ENCODE data around the gene SMPDL3A. TPM values are rescaled to one million over a fixed set of nuclear protein-coding genes. Genes with fewer than 3 reads are reported as not detected.

SMPDL3A gene
- total RNA-seq, 2 experiments from 2014 or later = 0.30 TPM; not detected in 1

DNA sequence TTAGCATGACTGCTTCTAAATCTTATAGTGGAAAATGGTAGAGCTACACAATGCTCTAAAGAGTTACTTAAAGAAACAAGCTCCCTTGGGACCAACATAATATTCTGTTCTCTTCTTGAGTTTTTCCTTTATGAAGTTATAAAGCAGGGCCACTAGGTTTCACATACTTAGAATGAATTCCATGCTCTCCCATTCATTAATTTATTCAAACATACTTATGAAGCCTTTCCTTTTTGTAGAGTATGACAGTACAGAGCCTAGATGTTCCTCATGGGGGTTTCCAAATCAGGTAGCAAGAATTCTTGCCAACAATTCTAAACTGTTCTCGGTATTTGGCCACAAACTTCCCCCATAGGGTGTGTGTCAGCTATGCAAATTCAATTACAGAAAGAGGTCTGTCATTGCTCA lies 30.1 kb upstream of the SMPDL3A start:
- H3K4me1 Mint-ChIP-seq = peaks cover 14% of the 10 kb centered on the region
- H3K9me3 Mint-ChIP-seq = peaks cover 2% of the 10 kb centered on the region
- no peak for DNase-seq
- no peak overlapping the region for H3K27ac Mint-ChIP-seq
- H3K27me3 Mint-ChIP-seq = peaks cover 4% of the 10 kb centered on the region
- H3K4me3 Mint-ChIP-seq = no peak overlapping the region
- no peaks in the 10 kb centered on the region for H3K36me3 Mint-ChIP-seq

DNA sequence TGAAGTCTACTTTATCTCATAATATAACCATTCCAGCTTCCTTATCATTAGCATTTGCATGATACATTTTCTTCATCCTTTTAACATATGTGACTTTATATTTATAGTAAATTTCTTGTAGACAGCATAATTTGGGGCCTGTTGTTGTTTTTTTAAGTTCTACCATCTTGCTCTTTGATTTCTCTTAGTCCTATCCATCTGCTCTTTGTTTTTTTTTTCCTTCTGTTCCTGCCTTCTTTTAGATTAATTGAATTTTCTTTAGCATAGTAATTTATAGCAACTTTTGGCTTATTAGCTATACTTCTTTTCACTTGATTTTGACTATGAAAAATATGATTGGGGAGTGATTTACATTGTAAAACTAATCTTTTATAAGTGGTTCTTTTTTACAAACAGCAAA lies 28.7 kb upstream of the SMPDL3A start:
- Mint-ChIP-seq H3K4me3 (no peak overlapping the region), H3K27me3 (peaks cover 4% of the 10 kb centered on the region), H3K4me1 (peaks cover 5% of the 10 kb centered on the region), H3K9me3 (peaks cover 3% of the 10 kb centered on the region), H3K36me3 (no peaks in the 10 kb centered on the region), H3K27ac (no peak overlapping the region)
- DNase-seq = no peak

DNA sequence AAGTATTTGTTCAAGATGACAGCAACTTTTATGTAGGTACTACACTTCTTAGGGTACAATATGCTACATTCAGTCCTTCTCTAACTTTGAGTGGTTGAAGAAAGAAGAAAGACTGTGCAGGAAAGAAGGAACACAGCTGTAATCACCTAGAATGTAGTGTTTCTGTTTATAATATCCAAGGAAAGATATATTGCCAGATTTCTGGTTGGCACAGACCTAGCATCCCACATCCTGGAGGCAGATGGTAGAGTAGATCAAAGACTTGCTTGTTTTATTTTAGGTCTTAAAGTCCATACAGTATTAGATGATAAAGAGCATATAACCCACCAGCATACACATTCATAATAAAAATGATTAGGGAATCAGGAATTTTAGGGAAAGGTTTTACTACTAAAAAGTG lies 22.8 kb upstream of the SMPDL3A start:
- H3K27me3 Mint-ChIP-seq = peaks cover 19% of the 10 kb centered on the region
- no peak overlapping the region for H3K27ac Mint-ChIP-seq
- no peaks in the 10 kb centered on the region for H3K4me1 Mint-ChIP-seq
- no peak for DNase-seq
- no peak overlapping the region for H3K4me3 Mint-ChIP-seq
- H3K36me3 Mint-ChIP-seq = no peaks in the 10 kb centered on the region
- H3K9me3 Mint-ChIP-seq = peaks cover 3% of the 10 kb centered on the region

DNA sequence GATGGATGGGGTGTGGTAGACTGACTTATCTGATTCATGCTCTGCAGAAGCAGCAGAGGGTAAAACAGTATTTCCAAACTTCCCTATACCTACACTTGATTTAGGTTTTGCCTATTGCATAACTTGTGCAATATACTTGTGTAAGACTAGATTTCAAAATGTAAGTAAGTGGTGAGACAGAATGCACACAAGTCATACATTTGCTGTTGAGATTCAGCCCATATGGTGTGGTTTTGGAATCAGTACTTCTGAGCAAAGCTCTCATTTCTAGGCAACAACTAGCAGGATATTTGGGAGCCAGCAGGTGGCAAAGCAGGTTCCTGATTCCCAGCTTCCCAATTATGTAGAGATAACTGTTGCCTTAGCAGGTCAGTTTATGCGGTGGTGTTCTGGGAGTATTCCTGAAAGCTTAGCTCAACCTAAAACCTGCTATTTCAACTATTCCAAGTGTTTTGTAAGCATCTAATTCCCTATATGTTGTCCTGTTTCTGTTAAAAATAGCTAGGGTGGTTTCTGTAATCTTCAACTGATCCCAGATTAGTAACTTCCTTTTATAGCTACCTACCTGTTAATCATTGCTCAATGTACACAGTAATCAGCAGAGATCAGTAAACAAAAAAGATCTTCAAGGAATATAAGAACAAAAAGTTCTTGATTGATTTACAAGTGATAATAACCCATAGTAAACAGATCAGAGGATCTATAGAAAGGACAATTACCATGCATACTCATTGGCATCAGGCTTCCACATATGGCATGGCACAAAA lies 18.0 kb upstream of the SMPDL3A start:
- Mint-ChIP-seq H3K9me3 (peaks cover 3% of the 10 kb centered on the region), H3K27ac (no peak overlapping the region), H3K27me3 (peaks cover 44% of the 10 kb centered on the region), H3K36me3 (no peaks in the 10 kb centered on the region), H3K4me1 (no peaks in the 10 kb centered on the region), H3K4me3 (no peak overlapping the region)
- no peak for DNase-seq

DNA sequence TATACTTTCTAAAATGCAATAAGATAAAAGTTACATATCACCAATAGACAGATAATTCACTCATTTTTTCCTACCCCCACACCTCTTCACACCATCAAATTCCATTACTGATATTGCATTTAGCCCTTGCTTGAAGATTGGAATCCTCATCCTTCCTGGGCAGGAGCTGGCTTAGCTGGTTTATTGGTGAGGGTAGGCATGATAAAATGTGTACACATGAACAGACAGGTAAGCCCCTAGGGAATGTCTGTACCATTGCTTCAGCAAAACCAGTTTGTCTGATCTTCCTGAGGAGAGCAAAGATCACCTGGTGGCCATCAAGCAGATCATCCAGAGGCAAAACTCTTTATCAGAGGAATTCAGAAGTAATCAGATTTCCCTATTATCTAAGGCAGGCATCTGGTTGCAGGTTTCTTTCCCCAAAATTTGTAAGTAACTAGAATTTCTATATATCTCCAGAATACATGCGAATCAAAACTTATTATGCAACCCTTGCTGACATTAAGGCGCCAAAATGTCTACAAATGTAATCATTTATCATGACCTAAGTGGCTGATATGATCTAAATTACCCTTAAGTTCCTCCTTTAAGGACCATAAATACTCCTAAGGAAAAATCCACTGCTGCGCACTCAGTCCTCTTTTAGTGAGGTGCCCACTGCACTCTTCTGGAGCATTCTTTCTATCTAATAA lies 16.2 kb upstream of the SMPDL3A start:
- H3K4me3 Mint-ChIP-seq = no peak overlapping the region
- no peaks in the 10 kb centered on the region for H3K4me1 Mint-ChIP-seq
- DNase-seq = no peak
- no peaks in the 10 kb centered on the region for H3K36me3 Mint-ChIP-seq
- H3K9me3 Mint-ChIP-seq = peaks cover 3% of the 10 kb centered on the region
- peaks cover 44% of the 10 kb centered on the region for H3K27me3 Mint-ChIP-seq
- no peak overlapping the region for H3K27ac Mint-ChIP-seq

DNA sequence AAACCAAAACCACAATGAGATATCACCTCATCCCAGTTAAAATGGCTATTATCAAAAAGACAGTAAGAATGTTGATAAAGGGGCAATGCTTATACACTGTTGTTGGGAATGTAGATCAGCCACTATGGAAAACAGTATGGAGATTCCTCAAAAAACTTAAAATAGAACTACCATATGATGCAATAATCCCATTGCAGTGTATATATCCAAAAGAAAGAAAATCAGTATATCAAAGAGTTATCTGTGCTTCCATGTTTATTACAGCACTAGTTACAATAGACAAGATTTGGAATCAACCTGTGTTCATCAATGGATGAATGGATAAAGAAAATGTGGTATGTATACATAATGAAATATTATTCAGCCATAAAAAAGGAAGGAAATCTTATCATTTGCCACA lies 13.1 kb upstream of the SMPDL3A start:
- Mint-ChIP-seq H3K27ac (no peak overlapping the region), H3K4me1 (no peaks in the 10 kb centered on the region), H3K9me3 (peaks cover 3% of the 10 kb centered on the region), H3K27me3 (peaks cover 39% of the 10 kb centered on the region), H3K36me3 (no peaks in the 10 kb centered on the region), H3K4me3 (no peak overlapping the region)
- no peak for DNase-seq

DNA sequence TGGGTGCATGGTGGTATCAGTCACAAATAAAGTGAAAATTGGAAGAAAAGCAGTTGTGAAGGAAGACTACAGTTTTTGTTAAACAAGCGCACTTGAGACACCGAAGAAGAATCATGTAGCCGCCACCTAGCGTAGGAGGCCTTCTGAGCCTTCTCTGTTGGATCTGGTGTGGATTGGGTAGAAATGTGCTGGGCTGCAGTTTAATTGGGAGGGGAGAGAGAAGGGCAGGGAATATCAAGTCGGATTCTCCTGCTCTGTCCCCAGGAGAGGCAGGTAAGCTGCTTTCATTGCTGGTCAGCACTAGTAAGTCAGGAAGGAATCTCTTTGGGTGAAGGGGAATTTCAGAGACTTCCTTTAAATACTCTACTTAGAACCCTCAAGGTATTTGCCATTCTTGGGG lies 10.8 kb upstream of the SMPDL3A start:
- Mint-ChIP-seq H3K4me1 (no peaks in the 10 kb centered on the region), H3K9me3 (peaks cover 3% of the 10 kb centered on the region), H3K36me3 (no peaks in the 10 kb centered on the region), H3K4me3 (no peak overlapping the region), H3K27me3 (peaks cover 23% of the 10 kb centered on the region), H3K27ac (no peak overlapping the region)
- DNase-seq = no peak

DNA sequence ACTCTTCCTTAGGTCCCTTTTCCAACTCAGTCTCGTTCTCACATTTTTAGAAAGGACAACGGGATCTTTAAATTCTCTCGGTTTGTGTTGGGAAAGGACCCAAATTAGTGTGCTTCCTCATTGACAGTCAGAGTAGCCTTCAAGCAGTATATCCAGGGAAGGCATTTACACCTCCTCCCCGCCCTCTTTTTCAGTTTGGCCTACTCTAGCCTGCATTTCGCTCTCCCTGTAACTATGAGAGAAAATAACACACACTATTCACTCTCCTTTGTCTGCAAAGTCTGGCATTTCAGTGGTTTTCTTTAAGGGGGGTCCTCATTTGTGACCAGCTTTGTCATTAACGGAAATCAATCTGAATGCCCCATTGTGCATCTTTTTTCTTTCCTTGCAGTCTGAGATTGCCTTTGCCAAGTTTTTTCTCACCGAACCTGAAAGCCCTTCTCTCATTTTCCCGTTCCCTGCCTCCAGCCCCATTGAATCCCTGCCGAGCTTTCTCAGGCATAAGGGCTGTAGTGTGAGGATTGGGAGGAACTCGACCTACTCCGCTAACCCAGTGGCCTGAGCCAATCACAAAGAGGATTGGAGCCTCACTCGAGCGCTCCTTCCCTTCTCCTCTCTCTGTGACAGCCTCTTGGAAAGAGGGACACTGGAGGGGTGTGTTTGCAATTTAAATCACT lies 9.9 kb upstream of the SMPDL3A start:
- no peaks in the 10 kb centered on the region for H3K36me3 Mint-ChIP-seq
- no peak overlapping the region for H3K27ac Mint-ChIP-seq
- H3K4me1 Mint-ChIP-seq = no peaks in the 10 kb centered on the region
- no peak for DNase-seq
- H3K9me3 Mint-ChIP-seq = peaks cover 3% of the 10 kb centered on the region
- H3K4me3 Mint-ChIP-seq = no peak overlapping the region
- H3K27me3 Mint-ChIP-seq = peaks cover 28% of the 10 kb centered on the region

DNA sequence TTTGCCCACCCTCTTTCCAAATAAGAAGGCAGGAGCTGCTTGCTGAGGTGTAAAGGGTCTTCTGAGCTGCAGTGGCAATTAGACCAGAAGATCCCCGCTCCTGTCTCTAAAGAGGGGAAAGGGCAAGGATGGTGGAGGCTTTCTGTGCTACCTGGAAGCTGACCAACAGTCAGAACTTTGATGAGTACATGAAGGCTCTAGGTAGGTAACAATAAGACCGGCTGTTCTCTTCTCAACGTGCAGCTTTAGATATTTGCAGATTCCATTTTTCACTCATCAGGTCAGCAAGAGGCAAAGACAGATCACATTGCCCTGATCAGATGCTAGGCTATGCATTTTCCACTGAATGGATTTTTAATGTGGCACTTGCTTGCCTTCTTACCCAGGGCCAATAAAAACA lies 9.4 kb upstream of the SMPDL3A start, which contains the start of gene FABP7:
Gene FABP7, plus strand, starts transcription at position 50 of the 400 bp plus-strand sequence. Its CDS starts 79 bp downstream, at position 129.
- Mint-ChIP-seq H3K9me3 (peaks cover 3% of the 10 kb centered on the region), H3K27ac (no peak within 1 kb of the TSS), H3K27me3 (peaks cover 29% of the 10 kb centered on the region), H3K4me1 (no peaks in the 10 kb centered on the region), H3K4me3 (no peak within 1 kb of the TSS), H3K36me3 (no peaks in the 10 kb centered on the region)
- no peak for DNase-seq

DNA sequence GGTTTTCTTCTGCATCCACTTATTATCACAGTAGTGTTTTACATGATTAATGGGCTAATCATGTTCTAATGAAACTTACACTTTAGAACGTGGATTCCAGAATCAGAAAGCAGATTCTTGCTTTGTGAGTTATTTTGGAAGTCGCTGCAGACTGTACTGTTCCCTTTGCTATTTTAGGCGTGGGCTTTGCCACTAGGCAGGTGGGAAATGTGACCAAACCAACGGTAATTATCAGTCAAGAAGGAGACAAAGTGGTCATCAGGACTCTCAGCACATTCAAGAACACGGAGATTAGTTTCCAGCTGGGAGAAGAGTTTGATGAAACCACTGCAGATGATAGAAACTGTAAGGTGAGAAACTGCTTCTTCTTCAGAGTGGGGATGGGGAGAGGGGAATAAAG lies 8.9 kb upstream of the SMPDL3A start:
- Mint-ChIP-seq H3K4me3 (no peak overlapping the region), H3K27ac (no peak overlapping the region), H3K27me3 (peaks cover 33% of the 10 kb centered on the region), H3K9me3 (peaks cover 3% of the 10 kb centered on the region), H3K4me1 (no peaks in the 10 kb centered on the region), H3K36me3 (no peaks in the 10 kb centered on the region)
- no peak for DNase-seq

DNA sequence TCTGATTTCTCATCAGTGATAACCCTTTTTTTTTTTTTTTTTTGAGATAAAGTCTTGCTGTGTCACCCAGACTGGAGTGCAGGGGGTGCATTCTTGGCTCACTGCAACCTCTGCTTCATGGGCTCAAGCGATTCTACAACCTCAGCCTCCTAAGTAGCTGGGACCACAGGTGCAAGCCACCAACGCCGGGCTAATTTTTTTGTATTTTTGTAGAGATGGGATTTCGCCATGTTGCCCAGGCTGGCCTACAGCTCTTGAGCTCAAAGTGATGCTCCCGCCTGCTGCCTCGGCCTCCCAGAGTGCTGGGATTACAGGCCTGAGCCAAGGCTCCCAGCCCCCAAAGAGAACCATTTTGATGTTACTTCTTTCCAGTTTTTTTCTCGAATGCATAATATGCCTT lies 7.3 kb upstream of the SMPDL3A start:
- Mint-ChIP-seq H3K36me3 (no peaks in the 10 kb centered on the region), H3K9me3 (no peaks in the 10 kb centered on the region), H3K27ac (no peak overlapping the region), H3K27me3 (peaks cover 36% of the 10 kb centered on the region), H3K4me3 (no peak overlapping the region), H3K4me1 (no peaks in the 10 kb centered on the region)
- no peak for DNase-seq

DNA sequence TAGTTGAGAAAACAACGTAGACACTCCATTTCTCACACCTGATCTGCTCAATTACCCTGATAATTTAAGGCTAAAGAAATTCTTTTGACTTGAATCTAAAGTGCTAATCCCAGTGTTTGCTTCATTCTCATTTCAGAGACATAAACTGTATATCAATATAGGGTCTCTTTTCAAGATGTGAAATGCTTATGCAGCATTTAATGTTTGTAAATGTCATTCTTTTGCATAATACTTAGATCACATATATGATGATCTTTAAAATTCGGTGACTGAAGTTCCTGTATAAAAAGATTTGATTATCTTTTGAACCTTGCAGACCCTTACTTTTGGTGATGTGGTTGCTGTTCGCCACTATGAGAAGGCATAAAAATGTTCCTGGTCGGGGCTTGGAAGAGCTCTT lies 5.7 kb upstream of the SMPDL3A start:
- Mint-ChIP-seq H3K4me3 (no peak overlapping the region), H3K4me1 (no peaks in the 10 kb centered on the region), H3K27me3 (peaks cover 53% of the 10 kb centered on the region), H3K36me3 (no peaks in the 10 kb centered on the region), H3K9me3 (no peaks in the 10 kb centered on the region), H3K27ac (no peak overlapping the region)
- no peak for DNase-seq

DNA sequence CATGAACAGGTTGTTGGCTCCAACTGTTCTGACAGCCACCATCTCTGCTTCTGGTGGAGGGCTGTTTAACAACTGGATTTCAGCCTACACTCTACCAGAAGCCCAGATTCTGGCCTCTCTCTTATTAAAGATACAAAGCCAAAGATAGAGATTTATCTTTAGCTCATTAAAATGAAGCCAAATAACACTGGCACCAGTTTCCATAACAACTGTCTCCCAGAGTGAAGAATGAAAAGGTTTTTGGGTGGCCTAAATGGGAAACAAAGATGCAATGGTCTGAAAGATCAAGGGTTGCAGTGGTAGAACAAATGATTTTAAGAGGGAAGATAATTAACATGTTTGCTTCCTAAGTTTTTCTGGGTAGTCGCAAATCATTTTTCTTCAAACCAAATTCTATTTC lies 3.2 kb upstream of the SMPDL3A start:
- DNase-seq = no peak
- H3K36me3 Mint-ChIP-seq = no peaks in the 10 kb centered on the region
- H3K4me3 Mint-ChIP-seq = no peak overlapping the region
- H3K27me3 Mint-ChIP-seq = peaks cover 72% of the 10 kb centered on the region
- no peaks in the 10 kb centered on the region for H3K9me3 Mint-ChIP-seq
- H3K4me1 Mint-ChIP-seq = peaks cover 16% of the 10 kb centered on the region
- H3K27ac Mint-ChIP-seq = no peak overlapping the region

DNA sequence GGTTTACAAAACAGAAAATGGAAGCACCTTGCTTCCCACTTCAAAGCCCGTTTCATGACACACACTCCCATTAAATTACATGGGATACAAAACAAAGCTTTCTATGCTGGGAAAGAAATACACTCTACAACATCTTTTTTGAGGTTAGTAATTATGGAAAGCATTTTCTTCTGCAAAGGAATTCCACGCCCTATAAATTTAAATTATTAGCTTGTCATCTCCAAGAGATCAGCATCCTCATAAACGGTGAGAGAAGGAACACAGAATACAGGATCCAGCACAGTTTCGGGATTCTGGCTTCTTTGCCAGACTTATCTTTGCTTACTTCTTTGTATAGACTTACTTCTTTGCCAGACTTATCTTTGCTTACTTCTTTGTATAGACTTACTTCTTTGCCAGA lies 1.3 kb upstream of the SMPDL3A start:
- Mint-ChIP-seq H3K36me3 (no peaks in the 10 kb centered on the region), H3K4me3 (no peak overlapping the region), H3K9me3 (no peaks in the 10 kb centered on the region), H3K4me1 (peaks cover 19% of the 10 kb centered on the region), H3K27me3 (peaks cover 82% of the 10 kb centered on the region), H3K27ac (no peak overlapping the region)
- DNase-seq = no peak

DNA sequence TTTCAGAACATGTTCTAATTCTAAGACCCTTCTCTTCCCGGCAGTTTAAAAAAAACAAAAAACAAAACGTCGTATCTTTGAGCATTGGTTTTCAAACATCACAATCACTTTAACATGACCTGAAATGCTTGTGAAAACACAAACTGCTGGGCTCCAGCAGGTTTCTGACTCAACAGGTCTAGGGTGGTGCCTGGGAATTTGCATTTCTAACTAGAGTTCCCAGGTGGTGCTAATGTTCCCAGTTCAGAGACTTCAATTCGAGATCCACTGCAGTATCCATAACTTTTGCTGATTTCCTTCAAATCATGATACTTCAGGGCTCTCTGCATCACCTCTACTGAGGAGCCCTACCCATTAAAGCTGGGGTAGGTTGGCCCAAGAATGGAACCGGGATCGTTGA lies 850 bp upstream of the SMPDL3A start:
- H3K27me3 Mint-ChIP-seq = peaks cover 83% of the 10 kb centered on the region
- H3K4me1 Mint-ChIP-seq = peaks cover 19% of the 10 kb centered on the region
- no peak overlapping the region for H3K27ac Mint-ChIP-seq
- no peaks in the 10 kb centered on the region for H3K9me3 Mint-ChIP-seq
- no peaks in the 10 kb centered on the region for H3K36me3 Mint-ChIP-seq
- no peak for DNase-seq
- H3K4me3 Mint-ChIP-seq = no peak overlapping the region

Measured in activated naive CD8-positive, alpha-beta T cell treated with anti-CD3 and anti-CD28 coated beads for 36 hours (primary cell).